ENCODE results near the gene HMOX1.

- TF ChIP-seq CTCF (IDR thresholded peaks at IDR 0.05; ENCODE audit: insufficient read depth, low read length, poor library complexity, severe bottlenecking) = no peak
- TF ChIP-seq EZH2phosphoT487 (conservative IDR thresholded peaks at IDR 0.05; ENCODE audit: low read length) = no peak
These were observed 38.9 kb downstream of the HMOX1 start for GRCh38 chr22:35419756-35420155.
